ENCODE measurements around the gene PLEKHA8. TPM values are rescaled to one million over a fixed set of nuclear protein-coding genes. Genes with fewer than 3 reads are reported as not detected.
"Not testable (repeated sequence)": the region's sequence is repeated elsewhere in the genome, so short reads cannot be mapped to it uniquely, and the experiment has no call there.

PLEKHA8 gene
- total RNA-seq, 1 donor from 2014 or later, result 57.9 TPM

- Mint-ChIP-seq H3K27ac (ENCODE audit: unreplicated experiment) (no peak overlapping the region), H3K36me3 (ENCODE audit: unreplicated experiment) (peaks cover 3% of the 10 kb centered on the region), H3K4me3 (ENCODE audit: unreplicated experiment) (no peak overlapping the region), H3K4me1 (ENCODE audit: low read depth, unreplicated experiment) (no peaks in the 10 kb centered on the region), H3K27me3 (ENCODE audit: unreplicated experiment) (no peaks in the 10 kb centered on the region), H3K9me3 (ENCODE audit: unreplicated experiment) (no peaks in the 10 kb centered on the region)
- no peak for DNase-seq
- TF ChIP-seq CTCF (IDR thresholded peaks at IDR 0.05; ENCODE audit: partially characterized antibody, unreplicated experiment), result no peak
These were observed 20.4 kb downstream of the PLEKHA8 start for GRCh38 chr7:30048582-30048981.

- Mint-ChIP-seq H3K27ac (ENCODE audit: unreplicated experiment) (no peak overlapping the region), H3K36me3 (ENCODE audit: unreplicated experiment) (peaks cover 3% of the 10 kb centered on the region), H3K4me3 (ENCODE audit: unreplicated experiment) (no peak overlapping the region), H3K4me1 (ENCODE audit: low read depth, unreplicated experiment) (no peaks in the 10 kb centered on the region), H3K27me3 (ENCODE audit: unreplicated experiment) (no peaks in the 10 kb centered on the region), H3K9me3 (ENCODE audit: unreplicated experiment) (no peaks in the 10 kb centered on the region)
- TF ChIP-seq CTCF (IDR thresholded peaks at IDR 0.05; ENCODE audit: partially characterized antibody, unreplicated experiment), result no peak
- no peak for DNase-seq
These were observed 21.0 kb downstream of the PLEKHA8 start for GRCh38 chr7:30049173-30049572.

GRCh38 chr7:30053068-30053467 is 24.9 kb downstream of the PLEKHA8 start:
- Mint-ChIP-seq H3K4me3 (ENCODE audit: unreplicated experiment) (no peak overlapping the region), H3K9me3 (ENCODE audit: unreplicated experiment) (peaks cover 1% of the 10 kb centered on the region), H3K27ac (ENCODE audit: unreplicated experiment) (no peak overlapping the region), H3K27me3 (ENCODE audit: unreplicated experiment) (no peaks in the 10 kb centered on the region), H3K4me1 (ENCODE audit: low read depth, unreplicated experiment) (no peaks in the 10 kb centered on the region), H3K36me3 (ENCODE audit: unreplicated experiment) (peaks cover 7% of the 10 kb centered on the region)
- no peak for DNase-seq
- TF ChIP-seq CTCF (IDR thresholded peaks at IDR 0.05; ENCODE audit: partially characterized antibody, unreplicated experiment), result no peak

GRCh38 chr7:30057741-30058140 is 29.5 kb downstream of the PLEKHA8 start:
- TF ChIP-seq CTCF (IDR thresholded peaks at IDR 0.05; ENCODE audit: partially characterized antibody, unreplicated experiment), result no peak
- Mint-ChIP-seq H3K36me3 (ENCODE audit: unreplicated experiment) (peaks cover 7% of the 10 kb centered on the region), H3K9me3 (ENCODE audit: unreplicated experiment) (peaks cover 1% of the 10 kb centered on the region), H3K4me1 (ENCODE audit: low read depth, unreplicated experiment) (no peaks in the 10 kb centered on the region), H3K27me3 (ENCODE audit: unreplicated experiment) (no peaks in the 10 kb centered on the region), H3K27ac (ENCODE audit: unreplicated experiment) (no peak overlapping the region), H3K4me3 (ENCODE audit: unreplicated experiment) (no peak overlapping the region)
- DNase-seq, result no peak

- H3K36me3 Mint-ChIP-seq (ENCODE audit: unreplicated experiment), result not testable (repeated sequence)
These were observed 33.6 kb downstream of the PLEKHA8 start for GRCh38 chr7:30061786-30062185.

GRCh38 chr7:30062587-30062986 is 34.4 kb downstream of the PLEKHA8 start:
- Mint-ChIP-seq H3K4me3 (ENCODE audit: unreplicated experiment) (no peak overlapping the region), H3K27ac (ENCODE audit: unreplicated experiment) (no peak overlapping the region), H3K27me3 (ENCODE audit: unreplicated experiment) (no peaks in the 10 kb centered on the region), H3K4me1 (ENCODE audit: low read depth, unreplicated experiment) (no peaks in the 10 kb centered on the region), H3K9me3 (ENCODE audit: unreplicated experiment) (no peaks in the 10 kb centered on the region), H3K36me3 (ENCODE audit: unreplicated experiment) (peaks cover 7% of the 10 kb centered on the region)
- peak; percentile 58 for TF ChIP-seq CTCF (IDR thresholded peaks at IDR 0.05; ENCODE audit: partially characterized antibody, unreplicated experiment)
- DNase-seq, result no peak

More at GRCh38 chr7:30061786-30062185, 33.6 kb downstream of the PLEKHA8 start:
- not testable (repeated sequence) for H3K27me3 Mint-ChIP-seq (ENCODE audit: unreplicated experiment); H3K9me3 Mint-ChIP-seq (ENCODE audit: unreplicated experiment); H3K27ac Mint-ChIP-seq (ENCODE audit: unreplicated experiment); H3K4me1 Mint-ChIP-seq (ENCODE audit: low read depth, unreplicated experiment); H3K4me3 Mint-ChIP-seq (ENCODE audit: unreplicated experiment)
- DNase-seq, result peak; percentile 38

All from glutamatergic neuron (in vitro differentiated cells).